COLO668 (cell line): ENCODE measurements around the gene PRPF38A.
A peak's percentile ranks its signal among the peaks of the same experiment; 100 is the strongest.

Experiments
- DNase-seq: peaks from one replicate; lab custom pipeline; 2025; ENCODE audit not compliant: unreplicated experiment; lab: John Stamatoyannopoulos, UW

PRPF38A gene

DNA sequence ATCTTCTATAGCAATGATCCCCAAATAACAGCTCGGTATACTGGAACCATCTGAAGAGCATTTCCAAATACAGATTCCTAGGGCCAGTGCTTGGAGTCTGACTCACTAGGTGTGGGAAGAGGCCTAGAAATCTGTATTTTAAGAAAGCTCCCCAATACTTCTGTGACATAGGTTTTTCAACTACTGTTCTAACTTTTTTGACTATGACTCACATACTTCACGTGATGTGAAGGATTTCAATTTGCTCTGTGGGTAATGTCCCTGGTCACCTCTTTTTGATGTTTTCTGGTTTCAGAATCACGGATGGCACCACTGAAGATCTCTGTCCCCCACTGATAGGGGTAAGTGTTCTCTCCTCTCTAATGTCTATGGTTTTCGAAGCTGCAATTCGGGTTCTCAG is 11.2 kb upstream of the PRPF38A start:
- DNase-seq, result no peak

- DNase-seq, result no peak
Measured at GRCh38 chr1:52399629-52400028, 4.8 kb upstream of the PRPF38A start.

DNA sequence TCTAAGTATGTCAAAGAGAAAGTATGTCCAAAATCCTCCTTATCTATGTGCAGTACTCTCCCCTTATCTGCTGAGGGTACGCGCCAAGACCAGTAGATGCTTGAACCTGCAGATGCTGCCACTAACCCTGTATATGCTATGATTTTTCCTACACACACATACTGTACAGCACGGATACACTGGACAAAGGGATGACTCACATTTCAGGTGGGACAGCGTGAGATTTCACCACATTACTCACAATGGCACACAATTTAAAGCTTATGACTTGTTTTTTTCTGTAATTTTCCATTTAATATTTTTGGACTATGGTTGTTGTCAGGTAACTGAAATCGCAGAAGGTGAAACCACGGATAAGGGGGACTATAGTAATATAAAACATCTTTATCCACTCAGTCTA is 4.3 kb upstream of the PRPF38A start:
- DNase-seq, result no peak

GRCh38 chr1:52402860-52403240 is 1.6 kb upstream of the PRPF38A start:
- DNase-seq, result no peak

DNA sequence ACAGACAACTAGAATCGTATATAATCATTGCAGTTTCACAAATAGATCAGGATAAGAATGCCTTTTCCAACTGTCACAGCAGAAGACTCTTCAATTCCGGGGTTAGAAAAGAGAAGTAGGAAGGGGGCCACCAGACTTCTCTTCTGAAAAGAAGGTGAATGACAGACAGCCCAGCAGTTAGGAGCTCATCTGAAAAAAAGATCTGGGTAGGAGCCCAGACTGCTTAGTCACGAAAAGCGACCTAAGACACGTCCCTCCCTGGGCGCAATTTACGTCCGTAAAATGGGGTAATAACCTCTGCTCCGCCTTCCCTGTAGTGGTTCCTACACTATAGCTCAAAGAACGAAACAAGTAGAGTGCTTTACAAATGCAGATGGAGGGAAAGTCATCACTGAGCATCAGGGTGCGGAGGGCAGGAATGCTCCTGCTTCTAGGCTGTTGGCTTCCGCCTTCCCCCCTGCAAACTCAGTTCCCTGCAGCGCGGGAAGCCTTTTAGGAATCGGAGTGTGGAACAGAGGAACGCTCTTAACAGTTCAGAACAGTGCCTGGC is 761 bp upstream of the PRPF38A start:
- DNase-seq, result peak; percentile 81

DNA sequence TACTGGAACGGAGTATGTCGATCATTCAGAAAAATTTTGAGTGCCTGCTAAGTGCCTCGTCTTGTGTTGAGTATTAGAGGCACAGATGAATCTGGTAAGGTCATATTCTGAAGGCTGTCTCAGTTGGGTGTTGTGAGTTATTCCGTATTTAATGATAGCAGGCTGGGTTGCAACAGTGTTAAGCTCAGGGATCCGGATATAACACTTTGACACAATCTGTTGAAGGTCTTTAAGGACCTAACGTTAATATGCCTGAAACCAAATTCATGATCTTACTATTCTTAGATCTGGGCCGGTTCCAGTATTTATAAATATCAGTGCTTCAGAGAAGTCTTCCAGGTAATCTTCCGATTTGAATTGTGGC is 555 bp downstream of the PRPF38A start:
- DNase-seq, result no peak

- DNase-seq, result no peak
Measured at GRCh38 chr1:52413410-52413989, 9.1 kb downstream of the PRPF38A start.

DNA sequence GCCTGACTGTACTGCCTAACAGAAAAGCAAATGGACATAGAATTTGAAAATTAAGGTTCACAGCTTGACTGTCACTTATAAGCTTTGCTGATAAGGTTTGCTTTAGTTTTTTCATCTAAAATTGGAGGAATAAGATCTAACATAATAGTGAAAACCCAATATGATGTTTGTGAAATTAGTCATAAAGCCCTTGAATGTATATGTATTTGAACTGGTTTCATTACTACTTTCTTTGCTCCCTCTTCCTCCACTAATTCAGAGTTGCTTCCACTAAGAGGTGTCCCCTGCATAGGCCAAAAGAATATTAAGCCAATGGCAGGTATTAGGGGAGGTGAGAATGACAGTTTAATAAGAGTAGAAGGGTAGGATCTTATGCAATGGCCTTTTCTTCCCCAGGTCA is 10.5 kb downstream of the PRPF38A start:
- no peak for DNase-seq

- no peak for DNase-seq
Measured at GRCh38 chr1:52416811-52417210, 12.4 kb downstream of the PRPF38A start.

GRCh38 chr1:52420713-52421112 is 16.3 kb downstream of the PRPF38A start:
- DNase-seq, result no peak

GRCh38 chr1:52423055-52423454 is 18.7 kb downstream of the PRPF38A start:
- DNase-seq, result no peak

- no peak for DNase-seq
Measured at GRCh38 chr1:52423771-52424170, 19.4 kb downstream of the PRPF38A start.

- DNase-seq, result no peak
Measured at GRCh38 chr1:52424231-52424636, 19.8 kb downstream of the PRPF38A start.

DNA sequence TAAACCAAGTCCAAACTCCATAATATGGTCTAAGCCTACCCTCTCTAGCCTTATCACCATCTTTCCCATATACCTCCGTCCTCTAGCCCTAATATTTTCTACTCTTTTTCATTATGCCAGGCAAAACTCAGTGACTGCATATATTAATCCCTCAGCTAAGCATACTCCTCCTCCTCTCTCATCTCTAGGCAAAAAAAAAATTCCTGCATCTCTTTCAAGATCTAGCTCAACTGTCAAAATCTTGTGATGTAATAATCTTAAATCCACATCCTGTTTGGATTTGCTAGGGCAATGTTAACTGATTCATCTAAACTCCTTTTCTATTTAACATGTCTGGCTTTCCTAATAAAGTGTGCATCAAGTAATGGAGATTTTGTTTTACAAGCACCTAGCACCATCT is 20.4 kb downstream of the PRPF38A start:
- no peak for DNase-seq

DNA sequence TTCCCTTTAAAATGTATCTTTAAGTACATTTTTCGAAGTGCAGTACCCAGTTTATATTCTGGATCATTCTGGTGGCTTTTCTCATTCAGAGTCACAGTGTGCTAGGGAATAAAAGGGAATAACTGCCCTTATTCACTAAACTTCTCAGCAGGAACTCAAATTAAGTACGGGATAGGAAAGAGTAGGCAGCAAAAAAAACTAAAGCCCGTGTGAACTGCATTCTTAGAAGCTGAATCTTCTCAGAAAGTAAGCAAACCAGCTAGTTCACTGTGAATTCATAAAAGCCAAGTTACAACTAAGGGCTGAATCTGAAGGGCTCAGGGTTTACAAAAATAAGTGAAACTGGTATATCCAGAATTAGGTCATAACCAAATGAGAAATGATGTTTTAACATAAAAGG is 22.0 kb downstream of the PRPF38A start:
- DNase-seq, result no peak

GRCh38 chr1:52427152-52427551 is 22.8 kb downstream of the PRPF38A start:
- DNase-seq, result no peak

DNA sequence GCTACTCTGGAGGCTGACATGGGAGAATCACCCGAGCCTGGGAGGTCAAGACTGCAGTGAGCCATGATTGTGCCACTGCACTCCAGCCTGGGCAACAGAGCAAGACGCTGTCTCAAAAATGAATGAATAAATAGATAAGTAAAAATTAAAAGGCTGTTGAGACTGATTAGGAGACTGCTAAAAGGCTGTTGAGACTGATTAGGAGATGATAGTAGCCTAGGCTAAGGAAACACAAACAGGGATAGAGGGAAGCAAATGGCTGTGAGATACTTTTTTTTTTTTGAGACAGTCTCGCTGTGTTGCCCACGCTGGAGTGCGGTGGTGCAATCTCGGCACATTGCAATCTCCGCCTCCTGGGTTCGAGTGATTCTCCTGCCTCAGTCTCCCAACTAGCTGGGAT is 28.4 kb downstream of the PRPF38A start:
- DNase-seq, result no peak

DNA sequence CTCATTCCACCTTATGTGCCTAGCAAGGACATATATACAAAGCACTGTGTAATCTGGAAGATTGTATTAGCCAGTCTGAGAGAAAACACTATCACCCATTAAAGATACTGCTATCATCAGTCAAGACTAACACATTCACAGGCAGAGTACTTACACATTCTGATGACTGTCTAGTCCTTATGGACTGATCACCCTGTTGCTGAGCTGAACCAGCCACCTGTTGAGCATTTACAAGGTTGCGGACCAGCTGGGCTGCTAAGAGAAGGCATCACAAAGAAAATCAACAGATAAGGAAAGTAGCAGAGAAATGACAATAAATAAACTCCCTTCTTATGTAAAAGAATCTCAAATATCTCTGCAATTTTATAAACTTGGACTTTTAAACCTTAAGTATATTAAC is 30.8 kb downstream of the PRPF38A start:
- no peak for DNase-seq

DNA sequence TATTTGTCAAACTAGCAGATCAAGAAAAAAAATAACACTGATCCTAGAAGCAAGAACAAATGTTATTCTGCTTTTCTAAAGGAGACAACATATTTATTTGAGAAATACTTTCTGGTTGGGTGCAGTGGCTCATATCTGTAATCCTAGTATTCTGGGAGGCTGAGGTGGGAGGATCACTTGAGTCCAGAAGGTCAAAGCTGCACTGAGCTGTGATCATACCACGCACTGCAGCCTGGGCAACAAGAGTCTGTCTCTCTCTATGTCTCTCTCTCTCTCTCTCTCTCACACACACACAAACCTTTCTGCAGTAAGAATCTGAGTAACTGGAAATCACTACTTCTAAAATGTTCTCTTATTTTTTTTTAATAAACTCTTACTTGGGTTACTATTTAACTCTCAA is 31.2 kb downstream of the PRPF38A start:
- no peak for DNase-seq

DNA sequence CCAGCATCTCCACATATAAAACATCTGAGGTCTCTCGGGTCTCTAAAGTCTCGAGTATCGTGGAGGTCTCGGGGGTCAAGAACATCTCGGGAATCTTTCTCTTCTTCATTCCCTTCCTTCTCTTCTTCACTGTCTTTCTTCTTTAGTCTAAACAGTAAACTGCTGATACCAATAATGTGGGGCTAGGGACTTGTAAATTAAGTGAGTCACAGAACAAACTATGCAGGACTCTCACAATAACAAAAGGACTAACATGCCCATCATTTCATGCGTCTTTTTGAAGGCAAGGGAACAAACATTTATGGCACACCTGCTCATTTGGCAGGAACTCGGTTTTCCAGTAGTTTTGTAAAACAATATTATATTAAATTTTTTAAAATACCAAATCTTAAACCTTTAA is 32.4 kb downstream of the PRPF38A start:
- DNase-seq, result no peak

DNA sequence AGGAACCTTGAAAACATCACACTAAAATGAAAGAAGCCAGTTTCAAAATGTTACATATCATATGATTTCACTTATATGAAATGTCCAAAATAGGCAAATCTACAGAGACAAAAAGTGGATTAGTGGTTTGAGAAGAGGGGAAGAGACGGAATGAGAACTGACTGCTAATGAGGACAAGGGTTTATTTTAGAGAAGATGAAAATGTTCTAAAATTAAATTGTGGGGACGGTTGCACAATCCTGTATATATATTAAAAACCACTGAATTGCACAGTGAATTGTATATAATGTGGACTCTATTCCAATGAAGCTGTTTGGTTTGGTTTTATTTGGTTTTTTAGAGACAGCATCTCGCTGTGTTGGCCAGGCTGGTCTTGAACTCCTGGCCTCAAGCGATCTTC is 35.6 kb downstream of the PRPF38A start:
- DNase-seq, result no peak

GRCh38 chr1:52444463-52444862 is 40.1 kb downstream of the PRPF38A start:
- no peak for DNase-seq

GRCh38 chr1:52454127-52454526 is 49.7 kb downstream of the PRPF38A start:
- no peak for DNase-seq

- no peak for DNase-seq
Measured at GRCh38 chr1:52454779-52455178, 50.4 kb downstream of the PRPF38A start.
